ENCODE measurements around the gene P2RY2. TPM values are rescaled to one million over a fixed set of nuclear protein-coding genes. Genes with fewer than 3 reads are reported as not detected.

Gene P2RY2
- total RNA-seq, 2 donors from 2014 or later = 2.0 to 2.1 TPM

DNA sequence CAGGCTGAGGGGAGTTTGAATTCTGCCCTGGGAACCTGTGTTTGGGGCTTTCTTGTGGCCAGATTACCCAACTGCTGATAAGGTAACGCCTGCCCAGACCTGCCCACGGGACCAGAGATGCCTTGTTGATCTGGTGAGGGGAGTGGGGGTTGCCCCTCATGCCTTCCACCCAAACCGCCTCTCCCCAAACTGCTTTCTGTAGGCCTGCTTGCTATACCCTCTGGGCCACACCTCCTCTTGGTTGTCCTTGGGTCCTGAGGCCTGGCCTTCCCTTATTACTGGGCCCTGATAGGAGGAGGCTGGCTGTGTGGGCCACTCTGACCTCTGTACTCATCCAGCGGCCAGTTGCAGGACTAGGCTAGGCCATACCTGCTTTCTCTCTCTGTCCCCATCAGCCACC, 3.4 kb downstream of the P2RY2 start:
- no peak overlapping the region for H3K4me3 ChIP-seq
- H3K9me3 ChIP-seq = no peaks in the 10 kb centered on the region
- DNase-seq (no peak), ATAC-seq (no peak)
- 83 to 100% methylated on average over 1 to 4 of the region's 4 CpGs for WGBS, 2 donors
- H3K36me3 ChIP-seq (replicated peaks in 1 of 2; ENCODE audit: insufficient read depth in 1 of 2, low read depth in 2 of 2) = no peaks in the 10 kb centered on the region
- peaks cover 23% of the 10 kb centered on the region for H3K4me1 ChIP-seq
- H3K27ac ChIP-seq = no peak overlapping the region
- no peaks in the 10 kb centered on the region for H3K27me3 ChIP-seq
- TF ChIP-seq POLR2A (IDR thresholded peaks at IDR 0.05) = no peak
- no peak for TF ChIP-seq CTCF (IDR thresholded peaks at IDR 0.05)
- intact Hi-C loops (cut with DNase I) = no loop called here

- no peak for DNase-seq
- peaks cover 20% of the 10 kb centered on the region for H3K4me1 ChIP-seq
These were observed 3.9 kb downstream of the P2RY2 start for GRCh38 chr11:73221996-73222395.

DNA sequence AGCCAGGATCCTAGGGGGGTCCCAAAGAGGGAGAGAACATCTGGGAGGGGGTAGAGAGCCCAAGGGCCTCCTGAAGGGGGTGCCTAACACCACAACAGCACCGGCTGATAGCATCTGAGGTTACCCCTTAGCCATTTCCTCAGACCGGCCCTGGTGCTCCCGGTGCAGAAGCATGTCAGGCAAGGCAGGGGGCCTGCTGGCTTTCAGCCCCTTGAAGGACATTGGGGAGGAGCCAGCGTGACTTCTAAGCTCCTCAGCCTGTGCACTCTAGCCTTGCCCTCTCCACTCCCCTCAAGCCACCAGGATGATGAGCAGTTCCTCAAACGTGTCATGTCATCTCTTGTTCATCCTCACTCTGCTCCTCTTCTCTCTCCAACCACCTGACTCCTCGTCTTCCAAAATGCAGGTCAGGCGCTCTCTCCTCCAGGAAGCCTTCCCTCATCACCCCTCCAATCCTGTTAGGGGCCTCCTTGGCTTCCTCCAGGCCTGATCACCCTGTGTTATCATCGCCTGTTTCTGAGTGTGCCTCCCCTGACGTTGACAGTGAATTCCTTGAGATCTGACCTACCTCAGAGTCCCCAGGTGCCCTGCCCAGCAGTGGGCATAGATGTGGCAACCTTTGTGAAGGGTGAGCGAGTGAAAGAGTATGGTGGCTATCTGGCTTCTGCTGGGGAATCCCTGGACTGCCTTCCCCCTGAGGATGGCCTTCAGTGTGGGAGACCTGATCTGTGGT, 6.1 kb downstream of the P2RY2 start:
- Histone ChIP-seq H3K27ac (no peak overlapping the region), H3K4me3 (no peak overlapping the region), H3K36me3 (replicated peaks in 1 of 2; ENCODE audit: insufficient read depth in 1 of 2, low read depth in 2 of 2) (no peaks in the 10 kb centered on the region), H3K9me3 (no peaks in the 10 kb centered on the region), H3K4me1 (peaks cover 13% of the 10 kb centered on the region), H3K27me3 (no peaks in the 10 kb centered on the region)
- DNase-seq = no peak
- ATAC-seq = no peak
- WGBS, 2 donors = 71 to 72% methylated on average over 10 of the region's 10 CpGs
- TF ChIP-seq CTCF (IDR thresholded peaks at IDR 0.05) = no peak
- TF ChIP-seq POLR2A (IDR thresholded peaks at IDR 0.05) = no peak
- intact Hi-C loops (cut with DNase I) = no loop called here

More at GRCh38 chr11:73221996-73222395, 3.9 kb downstream of the P2RY2 start:
- no peak overlapping the region for H3K27ac ChIP-seq
- H3K9me3 ChIP-seq = no peaks in the 10 kb centered on the region
- H3K27me3 ChIP-seq = no peaks in the 10 kb centered on the region
- H3K36me3 ChIP-seq (replicated peaks in 1 of 2; ENCODE audit: insufficient read depth in 1 of 2, low read depth in 2 of 2) = no peaks in the 10 kb centered on the region
- intact Hi-C loops (cut with DNase I) = no loop called here
- 87 to 89% methylated on average over 4 to 5 of the region's 5 CpGs for WGBS, 2 donors
- no peak overlapping the region for H3K4me3 ChIP-seq
- TF ChIP-seq CTCF (IDR thresholded peaks at IDR 0.05) (no peak), POLR2A (IDR thresholded peaks at IDR 0.05) (no peak)
- no peak for ATAC-seq

DNA sequence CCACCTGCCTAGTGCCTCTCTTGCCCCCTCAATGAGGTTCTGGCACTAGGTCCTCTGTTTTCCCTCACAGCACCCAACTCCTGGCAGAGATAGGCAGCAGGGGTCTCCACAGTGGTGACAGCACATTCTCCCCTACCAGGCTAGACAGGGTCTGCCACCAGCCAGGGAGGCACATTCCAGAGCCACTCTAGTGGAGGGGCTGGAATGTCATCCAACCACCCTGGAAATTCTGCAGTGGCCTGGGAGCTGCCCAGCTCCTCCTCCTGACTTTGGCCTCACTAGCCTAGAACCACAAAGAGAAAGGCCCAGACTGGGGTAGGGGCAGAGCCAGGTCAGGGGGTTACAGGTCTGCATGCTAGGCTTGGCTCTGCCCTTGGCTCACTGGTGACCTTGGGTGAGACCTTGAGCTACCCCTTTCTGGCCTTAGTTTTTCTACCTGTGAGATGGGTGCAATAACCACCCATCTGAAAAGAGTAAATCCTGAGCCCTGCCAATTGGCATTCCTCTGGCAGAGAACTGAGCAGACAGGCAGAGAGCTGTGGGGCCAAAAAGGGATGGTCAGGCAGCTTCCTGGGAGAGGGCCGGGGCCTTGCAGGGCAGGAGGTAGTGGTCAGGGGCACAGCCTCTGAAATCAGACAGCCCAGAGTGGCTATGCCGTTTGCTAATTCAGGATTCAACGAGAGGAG, 7.1 kb downstream of the P2RY2 start:
- intact Hi-C loops (cut with DNase I) = no loop called here
- Histone ChIP-seq H3K27ac (no peak overlapping the region), H3K4me3 (no peak overlapping the region), H3K4me1 (peaks cover 13% of the 10 kb centered on the region), H3K36me3 (replicated peaks in 1 of 2; ENCODE audit: insufficient read depth in 1 of 2, low read depth in 2 of 2) (no peaks in the 10 kb centered on the region), H3K27me3 (no peaks in the 10 kb centered on the region), H3K9me3 (no peaks in the 10 kb centered on the region)
- TF ChIP-seq CTCF (IDR thresholded peaks at IDR 0.05) (no peak), POLR2A (IDR thresholded peaks at IDR 0.05) (no peak)
- DNase-seq (no peak), ATAC-seq (no peak)
- 60 to 72% methylated on average over 2 to 3 of the region's 3 CpGs for WGBS, 2 donors
